Measurements from ENCODE around the gene TIMP4. TPM values are rescaled to one million over a fixed set of nuclear protein-coding genes. Genes with fewer than 3 reads are reported as not detected.
A peak's percentile ranks its signal among the peaks of the same experiment; 100 is the strongest.

TIMP4 gene
- total RNA-seq, 1 donor from 2014 or later: 5.4 TPM

- DNase-seq (ENCODE audit: extremely low spot score, unreplicated experiment): peak; percentile 51
- H3K4me1 Mint-ChIP-seq (ENCODE audit: unreplicated experiment): peaks cover 24% of the 10 kb centered on the region
- no peaks in the 10 kb centered on the region for H3K27me3 Mint-ChIP-seq (ENCODE audit: unreplicated experiment)
- no peak for TF ChIP-seq CTCF (IDR thresholded peaks at IDR 0.05)
- no peaks in the 10 kb centered on the region for H3K36me3 Mint-ChIP-seq (ENCODE audit: unreplicated experiment)
- H3K9me3 Mint-ChIP-seq (ENCODE audit: unreplicated experiment): no peaks in the 10 kb centered on the region
- H3K27ac Mint-ChIP-seq (ENCODE audit: unreplicated experiment): no peak overlapping the region
- H3K4me3 Mint-ChIP-seq (ENCODE audit: unreplicated experiment): no peak overlapping the region
Measured at GRCh38 chr3:12149029-12149428, 9.7 kb downstream of the TIMP4 start.

GRCh38 chr3:12148183-12148940, 10.3 kb downstream of the TIMP4 start:
- Mint-ChIP-seq H3K4me3 (ENCODE audit: unreplicated experiment) (no peak overlapping the region), H3K9me3 (ENCODE audit: unreplicated experiment) (no peaks in the 10 kb centered on the region), H3K27ac (ENCODE audit: unreplicated experiment) (peak overlapping the region; percentile 20), H3K4me1 (ENCODE audit: unreplicated experiment) (peaks cover 30% of the 10 kb centered on the region), H3K27me3 (ENCODE audit: unreplicated experiment) (no peaks in the 10 kb centered on the region), H3K36me3 (ENCODE audit: unreplicated experiment) (no peaks in the 10 kb centered on the region)
- peak; percentile 59 for DNase-seq (ENCODE audit: extremely low spot score, unreplicated experiment)
- TF ChIP-seq CTCF (IDR thresholded peaks at IDR 0.05): no peak

- no peaks in the 10 kb centered on the region for H3K9me3 Mint-ChIP-seq (ENCODE audit: unreplicated experiment)
- peaks cover 38% of the 10 kb centered on the region for H3K4me1 Mint-ChIP-seq (ENCODE audit: unreplicated experiment)
- H3K4me3 Mint-ChIP-seq (ENCODE audit: unreplicated experiment): no peak overlapping the region
- TF ChIP-seq CTCF (IDR thresholded peaks at IDR 0.05): no peak
- H3K27ac Mint-ChIP-seq (ENCODE audit: unreplicated experiment): peak overlapping the region; percentile 31
- no peak for DNase-seq (ENCODE audit: extremely low spot score, unreplicated experiment)
- H3K36me3 Mint-ChIP-seq (ENCODE audit: unreplicated experiment): no peaks in the 10 kb centered on the region
- H3K27me3 Mint-ChIP-seq (ENCODE audit: unreplicated experiment): no peaks in the 10 kb centered on the region
Measured at GRCh38 chr3:12147049-12147780, 11.5 kb downstream of the TIMP4 start.

GRCh38 chr3:12143949-12144504, 14.7 kb downstream of the TIMP4 start:
- Mint-ChIP-seq H3K4me1 (ENCODE audit: unreplicated experiment) (peaks cover 36% of the 10 kb centered on the region), H3K4me3 (ENCODE audit: unreplicated experiment) (no peak overlapping the region), H3K27ac (ENCODE audit: unreplicated experiment) (peak overlapping the region; percentile 89), H3K27me3 (ENCODE audit: unreplicated experiment) (peaks cover 3% of the 10 kb centered on the region), H3K9me3 (ENCODE audit: unreplicated experiment) (no peaks in the 10 kb centered on the region), H3K36me3 (ENCODE audit: unreplicated experiment) (no peaks in the 10 kb centered on the region)
- TF ChIP-seq CTCF (IDR thresholded peaks at IDR 0.05): no peak
- DNase-seq (ENCODE audit: extremely low spot score, unreplicated experiment): no peak

GRCh38 chr3:12142476-12142875, 16.2 kb downstream of the TIMP4 start:
- no peak overlapping the region for H3K27ac Mint-ChIP-seq (ENCODE audit: unreplicated experiment)
- TF ChIP-seq CTCF (IDR thresholded peaks at IDR 0.05): no peak
- H3K36me3 Mint-ChIP-seq (ENCODE audit: unreplicated experiment): no peaks in the 10 kb centered on the region
- no peaks in the 10 kb centered on the region for H3K9me3 Mint-ChIP-seq (ENCODE audit: unreplicated experiment)
- H3K4me1 Mint-ChIP-seq (ENCODE audit: unreplicated experiment): peaks cover 24% of the 10 kb centered on the region
- peaks cover 3% of the 10 kb centered on the region for H3K27me3 Mint-ChIP-seq (ENCODE audit: unreplicated experiment)
- no peak overlapping the region for H3K4me3 Mint-ChIP-seq (ENCODE audit: unreplicated experiment)
- DNase-seq (ENCODE audit: extremely low spot score, unreplicated experiment): no peak
